Limb (tissue), 2 donors: ENCODE data around the gene SEPTIN3.

Experiments
- DNase-seq, 2 donors: peaks; one replicate each; pipeline ENCODE4 v3.0.0-alpha.2; 2016; ENCODE audit errors: extremely low spot score in 2 of 2

The SEPTIN3 gene

DNA sequence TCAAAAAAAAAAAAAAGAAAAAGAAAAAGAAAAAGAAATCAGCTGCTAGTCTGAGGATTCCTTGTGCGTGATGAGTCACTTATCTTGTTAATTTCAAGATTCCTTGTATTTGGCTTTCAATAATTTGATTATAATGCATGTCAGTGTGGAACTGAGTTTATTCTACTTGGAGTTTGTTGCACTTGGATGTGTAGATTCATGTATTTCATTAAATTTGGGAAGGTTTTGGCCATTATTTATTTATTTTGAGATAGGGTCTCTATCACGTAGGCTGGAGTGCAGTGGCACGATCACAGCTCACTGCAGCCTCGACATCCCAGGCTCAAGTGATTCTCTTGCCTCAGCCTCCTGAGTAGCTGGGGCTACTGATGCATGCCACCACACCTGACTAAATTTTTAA is 44.1 kb downstream of the SEPTIN3 start:
- DNase-seq: no peak

- DNase-seq: no peak
Measured at GRCh38 chr22:42016111-42016510, 46.9 kb downstream of the SEPTIN3 start.

- no peak for DNase-seq
Measured at GRCh38 chr22:42018224-42018623, 49.0 kb downstream of the SEPTIN3 start.
